GM18520 (cell line): ENCODE results near the gene UNKL.
A peak's percentile ranks its signal among the peaks of the same experiment; 100 is the strongest.

Experiments
- ATAC-seq: cut with Tn5 transposase; IDR thresholded peaks from one replicate; pipeline ENCODE4 v1.9.1; 2021; ENCODE audit not compliant: unreplicated experiment

Gene UNKL

DNA sequence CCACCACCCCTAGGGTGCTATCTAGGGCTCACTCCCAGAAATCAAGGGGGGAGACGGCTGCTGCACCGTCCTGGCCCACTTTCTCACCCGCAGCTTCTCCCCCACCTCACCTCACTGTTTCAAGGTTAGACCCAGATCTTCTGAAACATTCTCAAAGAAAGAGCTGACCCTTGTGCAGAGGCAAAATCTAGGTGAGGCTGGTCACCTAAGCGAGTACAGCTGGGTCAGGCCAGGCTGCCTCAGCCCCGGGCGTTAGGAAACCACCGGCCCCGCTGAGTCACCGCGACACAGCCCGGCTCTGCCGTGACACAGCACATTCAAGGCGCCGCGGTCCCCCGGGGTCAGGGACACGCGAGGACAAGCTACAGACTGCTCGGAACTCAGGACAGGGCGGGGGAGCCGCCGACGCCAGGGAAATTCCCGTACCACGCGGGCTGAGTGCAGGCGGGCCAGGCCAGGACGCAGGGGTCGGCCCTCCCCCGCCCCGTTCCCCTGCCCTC is 35.6 kb downstream of the UNKL start:
- ATAC-seq = no peak

DNA sequence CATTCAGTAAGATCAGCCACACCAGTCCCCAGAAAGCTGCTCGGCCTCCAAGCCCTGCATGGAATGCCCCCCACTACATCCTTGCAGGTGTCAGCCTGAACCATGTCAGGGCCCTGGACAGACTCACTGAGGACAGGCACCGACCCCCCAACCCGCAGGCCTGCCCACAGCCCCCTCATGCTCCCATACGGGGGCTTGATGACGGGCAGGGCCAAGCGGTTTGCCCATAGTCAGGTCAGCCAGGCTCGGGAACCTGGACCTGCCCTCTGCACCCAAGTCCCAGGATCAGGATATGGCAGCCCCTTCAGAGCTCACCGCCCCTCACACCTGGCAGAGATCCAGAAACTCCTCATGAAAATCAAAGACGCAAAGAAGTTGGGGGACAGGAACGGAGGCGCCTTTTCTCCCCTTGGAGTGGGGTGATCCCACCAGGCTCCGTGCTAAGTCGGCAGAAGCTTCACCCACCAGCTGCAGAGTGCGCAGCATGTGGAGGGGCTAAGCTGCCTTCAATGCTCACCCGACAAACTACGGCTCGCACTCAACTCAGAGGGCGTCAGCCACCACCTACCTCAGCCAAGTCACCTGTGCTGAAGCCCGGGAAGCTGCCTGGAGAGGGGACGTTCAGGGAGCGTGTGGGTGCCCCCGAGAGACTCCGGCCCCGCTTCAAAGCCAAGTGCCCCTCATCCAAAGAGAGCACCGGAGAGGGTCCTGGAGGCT is 36.3 kb downstream of the UNKL start:
- ATAC-seq = no peak

DNA sequence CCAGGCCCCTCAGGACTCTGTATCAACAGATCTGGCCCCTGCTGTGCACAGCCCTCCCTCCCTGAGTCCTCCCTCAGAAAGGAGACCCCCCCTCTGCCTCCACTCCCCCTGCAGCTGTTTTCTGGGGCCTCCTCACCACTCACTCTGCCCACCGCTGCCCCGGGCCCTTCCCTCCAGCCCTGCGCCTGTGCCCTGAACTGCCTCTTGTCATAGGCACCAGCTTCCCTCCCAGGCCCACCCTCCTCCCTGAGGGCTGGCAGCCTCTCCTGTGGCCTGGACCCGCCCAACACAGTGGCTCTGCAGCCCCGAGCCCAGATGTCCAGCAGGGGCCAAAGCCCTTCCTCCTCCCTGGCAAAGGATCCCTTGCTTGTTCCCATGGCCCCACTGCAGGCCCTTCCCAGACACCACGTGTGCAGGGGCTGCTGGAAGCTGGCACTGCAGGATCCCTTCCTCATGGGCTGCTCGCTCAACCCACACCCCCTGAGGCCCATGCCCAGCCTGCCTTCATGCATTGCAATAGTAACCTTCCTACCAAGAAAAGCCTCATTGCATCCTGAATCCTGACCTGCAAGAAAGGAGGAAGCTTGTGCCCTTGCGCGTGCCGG is 37.0 kb downstream of the UNKL start:
- no peak for ATAC-seq

DNA sequence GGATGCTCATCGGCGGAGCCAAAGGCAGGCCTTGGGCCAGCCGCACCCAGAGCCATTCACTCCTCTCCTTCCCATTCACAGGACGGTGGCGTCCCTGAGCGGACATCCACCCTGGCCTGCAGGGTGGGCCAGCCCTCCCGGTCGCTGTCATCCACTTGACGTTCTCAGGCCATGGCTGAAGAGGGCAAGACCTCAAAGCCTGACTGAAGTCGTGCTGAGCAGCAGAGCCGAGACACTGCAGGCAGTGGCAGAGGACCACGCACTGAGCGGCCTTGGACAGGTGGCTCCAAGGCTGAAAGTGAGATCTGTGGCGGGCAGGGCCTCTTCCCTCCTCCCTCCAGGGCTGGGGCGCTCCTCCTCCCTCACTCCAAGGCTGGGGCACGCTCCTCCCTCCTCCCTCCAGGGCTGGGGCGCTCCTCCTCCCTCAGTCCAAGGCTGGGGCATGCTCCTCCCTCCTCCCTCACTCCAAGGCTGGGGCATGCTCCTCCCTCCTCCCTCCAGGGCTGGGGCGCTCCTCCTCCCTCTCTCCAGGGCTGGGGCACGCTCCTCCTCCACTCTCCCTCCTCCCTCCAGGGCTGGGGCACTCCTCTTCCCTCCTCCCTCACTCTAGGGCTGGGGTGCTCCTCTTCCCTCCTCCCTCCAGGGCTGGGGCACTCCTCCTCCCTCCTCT is 38.6 kb downstream of the UNKL start:
- no peak for ATAC-seq

DNA sequence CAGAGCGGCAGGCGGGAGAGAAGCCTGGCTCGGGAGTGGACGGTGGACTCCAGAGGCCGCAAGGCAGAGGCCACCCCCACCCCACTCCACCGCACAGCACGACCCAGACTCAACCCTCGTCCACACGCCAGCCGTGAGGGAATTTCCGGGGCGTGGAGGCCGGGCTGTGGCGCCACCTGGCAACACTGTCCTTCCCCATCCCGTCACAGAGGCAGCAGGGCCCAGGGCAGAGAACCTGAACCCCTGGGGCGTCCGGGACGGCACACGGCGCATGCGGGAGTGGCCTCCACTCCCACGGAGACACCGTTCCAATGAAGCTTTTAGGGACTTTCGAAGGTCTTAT is 39.2 kb downstream of the UNKL start:
- no peak for ATAC-seq

DNA sequence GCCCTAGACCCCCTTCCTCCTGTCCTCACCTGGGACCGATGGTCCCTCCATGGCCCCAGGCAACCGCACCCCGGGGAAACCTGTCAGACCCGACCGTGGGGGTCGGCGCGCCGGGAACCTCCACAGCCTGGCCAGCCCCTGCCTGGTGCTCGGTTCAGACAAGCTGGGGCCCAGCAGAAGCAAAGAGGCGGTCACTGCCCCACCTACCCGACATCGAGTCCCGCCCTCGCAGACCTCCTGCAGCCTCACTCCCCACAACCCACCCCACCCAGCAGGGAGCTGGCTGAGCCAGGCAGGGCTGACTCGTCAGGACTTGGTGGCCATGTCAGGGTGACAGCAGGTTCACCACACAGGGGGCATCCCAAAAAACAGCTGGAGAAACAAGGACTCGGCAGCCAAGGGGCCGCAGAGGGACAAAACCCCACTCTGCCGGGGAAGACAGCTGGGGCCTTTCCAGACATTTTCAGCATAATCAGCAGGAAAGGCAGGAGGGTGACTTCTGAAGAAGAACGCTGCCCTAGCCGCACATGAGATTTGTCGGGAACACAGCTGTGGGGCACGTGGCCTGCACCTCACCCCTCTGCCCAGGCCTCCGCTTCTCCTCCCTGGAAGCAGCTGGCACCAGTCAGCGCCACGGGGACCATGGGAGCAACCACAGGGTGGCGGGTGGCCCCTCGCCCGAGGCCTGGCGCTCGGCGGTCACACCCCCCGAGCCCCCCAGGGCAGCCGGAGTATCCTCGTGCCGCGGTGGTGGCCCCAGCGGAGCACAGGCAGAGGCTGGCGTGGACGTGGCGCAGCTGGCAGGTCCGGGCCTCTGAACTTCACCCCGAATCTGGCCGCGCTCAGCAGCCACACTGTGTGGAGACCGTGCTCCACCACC is 39.8 kb downstream of the UNKL start:
- no peak for ATAC-seq

DNA sequence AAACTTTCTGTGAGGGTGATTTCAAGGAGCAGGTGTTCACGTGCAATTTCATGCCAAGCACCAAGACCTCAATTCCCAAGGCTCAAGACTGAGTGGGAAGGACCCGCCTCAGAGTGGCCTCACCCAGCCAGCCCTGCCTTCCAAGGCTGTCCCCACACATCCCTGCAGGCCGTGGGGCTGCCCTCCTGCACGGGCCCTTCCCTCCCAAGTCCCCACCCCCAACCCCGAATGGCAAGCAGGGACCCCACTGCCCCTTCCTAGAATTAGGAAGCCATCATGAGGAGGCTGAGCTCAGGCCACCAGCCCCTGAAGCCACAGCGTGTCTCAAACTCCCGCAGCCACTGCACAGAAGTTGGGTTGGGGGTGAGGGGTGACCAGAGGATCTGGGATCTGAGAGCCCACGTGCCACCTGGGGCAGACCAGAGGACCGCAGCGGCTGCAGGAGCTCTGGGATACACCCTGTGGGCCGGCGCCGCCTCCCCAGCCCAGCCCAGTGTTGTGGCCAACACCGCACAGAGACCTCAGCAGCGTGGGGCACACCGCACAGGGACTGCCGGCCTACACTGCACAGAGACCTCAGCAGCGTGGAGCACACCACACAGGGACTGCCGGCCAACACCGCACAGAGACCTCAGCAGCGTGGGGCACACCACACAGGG is 42.1 kb downstream of the UNKL start:
- ATAC-seq = no peak

DNA sequence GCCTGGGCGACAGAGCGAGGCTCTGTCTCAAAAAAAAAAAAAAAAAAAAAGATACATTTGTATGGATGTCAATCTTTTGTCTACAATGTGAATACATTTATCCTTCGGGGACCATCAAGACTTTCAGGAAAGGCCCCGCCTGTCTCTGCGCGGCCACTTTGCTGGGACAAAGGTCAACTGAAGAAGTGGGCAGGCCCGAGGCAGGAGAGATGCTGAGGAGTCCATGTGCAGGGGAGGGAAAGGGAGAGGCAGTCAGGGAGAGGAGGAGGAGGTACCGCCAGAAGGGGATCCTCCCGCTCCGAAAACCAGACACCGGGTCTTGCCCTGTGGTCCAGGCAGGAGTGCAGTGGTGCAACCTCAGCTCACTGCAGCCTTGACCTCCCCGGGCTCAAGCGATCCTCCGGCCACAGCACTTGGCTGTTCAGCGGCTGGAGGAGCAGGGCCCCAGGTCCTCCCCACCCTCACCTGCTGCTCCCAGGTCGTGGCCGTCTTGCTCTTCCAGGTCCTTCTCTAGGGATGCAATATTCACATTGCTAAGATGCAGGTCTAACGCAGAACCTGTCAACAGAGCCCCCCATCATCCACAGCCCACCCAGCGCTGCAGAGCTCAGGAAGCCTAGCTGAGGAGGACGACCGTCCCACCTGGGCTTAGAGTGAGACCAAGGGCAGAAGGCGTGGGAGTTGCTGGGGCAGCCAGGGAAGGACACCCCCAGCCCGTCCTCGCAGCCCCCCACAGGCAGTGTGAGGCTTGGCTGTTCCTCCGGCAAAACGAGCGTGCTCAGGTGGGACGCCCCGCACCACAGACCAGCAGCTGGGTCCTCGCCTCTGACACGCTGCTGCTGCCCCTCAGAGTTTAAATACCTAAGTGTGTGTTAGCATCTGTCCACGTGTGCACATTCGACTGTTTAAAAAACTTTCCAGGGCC is 43.2 kb downstream of the UNKL start:
- no peak for ATAC-seq

DNA sequence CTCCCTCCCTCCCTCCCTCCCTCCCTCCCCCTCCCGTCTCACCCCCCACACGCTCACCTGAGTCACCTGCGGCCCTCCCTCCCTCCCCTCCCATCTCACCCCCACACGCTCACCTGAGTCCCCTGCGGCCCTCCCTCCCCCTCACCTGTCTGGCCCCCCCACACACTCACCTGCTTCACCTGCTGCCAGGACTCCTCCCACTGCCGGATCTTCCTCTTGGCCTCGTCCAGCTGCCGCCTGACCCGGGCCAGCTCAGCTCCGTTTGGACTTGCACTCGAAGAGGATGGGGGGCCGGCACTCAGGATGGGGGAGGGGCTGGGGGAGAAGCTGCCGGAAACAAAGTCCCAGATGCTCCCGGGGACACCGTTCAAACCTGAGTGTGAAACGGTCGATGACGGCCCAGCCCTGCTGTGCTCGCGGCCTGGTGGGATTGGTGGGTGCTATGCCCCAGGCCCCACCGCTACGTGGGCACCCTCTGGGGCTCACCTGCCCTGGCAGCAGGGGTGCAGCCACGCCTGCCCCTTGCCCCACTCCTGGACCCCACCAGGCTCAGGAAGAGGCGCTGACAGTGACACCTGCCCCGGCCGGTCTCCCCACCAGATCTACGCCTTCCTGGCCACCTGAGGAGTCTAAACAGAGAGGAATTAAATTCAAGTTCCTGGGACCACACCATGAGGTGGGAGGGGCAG is 46.9 kb downstream of the UNKL start:
- ATAC-seq = no peak

DNA sequence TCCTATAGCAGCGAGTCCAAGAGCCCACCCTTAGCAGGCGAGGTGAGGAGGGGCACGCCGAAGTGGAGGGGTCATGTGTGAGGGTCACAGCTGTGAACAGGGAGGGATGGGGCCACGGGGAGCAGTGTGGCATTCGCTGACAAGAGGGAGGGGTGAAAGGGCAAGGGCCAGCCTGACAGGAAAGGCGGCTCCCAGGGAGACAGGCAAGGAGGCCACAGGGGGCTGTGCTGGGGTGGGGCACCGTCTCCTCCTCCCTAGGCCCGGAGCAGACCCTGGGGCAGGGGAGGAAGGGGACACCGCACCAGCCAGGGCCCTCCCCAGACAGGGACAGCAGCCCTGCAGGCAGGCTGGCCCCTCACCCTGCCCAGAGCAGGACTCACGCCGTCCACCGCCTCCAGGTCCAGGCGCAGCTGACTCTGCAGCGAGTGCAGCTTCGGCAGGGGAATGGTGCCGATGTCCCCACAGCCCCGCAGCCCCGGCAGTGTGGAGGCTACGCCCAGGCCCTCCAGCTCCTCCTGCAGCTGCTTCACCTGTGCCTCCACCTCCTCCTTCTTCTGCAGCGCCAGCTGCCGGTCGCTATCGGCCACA is 47.7 kb downstream of the UNKL start:
- no peak for ATAC-seq

DNA sequence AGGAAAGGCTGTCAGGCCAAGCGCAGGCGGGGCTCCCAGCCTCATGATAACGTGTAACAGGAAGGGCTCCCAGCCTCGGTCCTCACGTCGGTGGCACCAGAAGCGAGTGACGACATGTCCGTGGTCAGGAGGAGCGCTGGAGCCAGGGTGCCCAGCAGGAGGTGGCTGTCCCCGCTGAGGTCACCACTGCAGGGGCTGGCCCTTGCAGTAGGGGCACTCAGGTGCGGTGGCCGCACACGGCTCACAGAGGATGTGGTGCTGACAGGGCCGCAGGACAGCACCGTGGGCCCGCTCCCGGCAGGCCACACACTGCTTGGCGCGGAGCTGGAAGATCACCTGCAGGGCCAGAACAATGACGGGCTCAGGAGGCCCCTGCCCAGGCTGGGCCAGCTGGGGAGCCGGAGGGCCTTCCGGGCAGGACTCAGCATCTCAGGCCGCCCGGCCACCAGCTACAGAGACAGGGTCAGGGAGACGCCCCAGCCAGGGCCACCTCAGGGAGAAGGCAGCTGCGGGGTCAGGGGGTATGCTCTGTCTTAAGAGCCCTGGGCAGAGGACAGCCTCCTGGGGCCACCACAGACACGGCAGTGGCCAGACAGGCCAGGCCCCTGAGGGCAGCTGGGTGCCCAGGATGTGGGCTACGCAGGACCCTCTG is 48.3 kb downstream of the UNKL start:
- ATAC-seq = no peak

DNA sequence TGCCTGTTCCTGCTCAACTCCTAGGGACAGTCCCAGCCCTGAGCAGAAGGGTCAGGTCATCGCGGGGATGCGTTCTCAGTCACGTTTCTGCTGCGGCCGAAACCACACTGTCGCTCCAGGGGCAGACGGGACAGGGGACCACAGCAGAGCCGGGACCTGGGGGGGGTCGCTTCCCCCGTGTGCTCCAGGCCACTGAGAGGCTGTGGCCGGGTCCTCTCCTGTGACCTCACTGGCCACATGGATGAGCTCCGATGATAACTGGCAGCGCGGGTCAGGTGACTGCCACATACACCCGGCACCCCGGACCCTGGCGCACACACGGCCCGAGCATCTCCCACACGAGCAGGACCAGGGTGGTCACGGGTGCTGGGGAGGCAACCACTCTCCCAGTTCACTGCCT is 50.0 kb downstream of the UNKL start:
- ATAC-seq = no peak

DNA sequence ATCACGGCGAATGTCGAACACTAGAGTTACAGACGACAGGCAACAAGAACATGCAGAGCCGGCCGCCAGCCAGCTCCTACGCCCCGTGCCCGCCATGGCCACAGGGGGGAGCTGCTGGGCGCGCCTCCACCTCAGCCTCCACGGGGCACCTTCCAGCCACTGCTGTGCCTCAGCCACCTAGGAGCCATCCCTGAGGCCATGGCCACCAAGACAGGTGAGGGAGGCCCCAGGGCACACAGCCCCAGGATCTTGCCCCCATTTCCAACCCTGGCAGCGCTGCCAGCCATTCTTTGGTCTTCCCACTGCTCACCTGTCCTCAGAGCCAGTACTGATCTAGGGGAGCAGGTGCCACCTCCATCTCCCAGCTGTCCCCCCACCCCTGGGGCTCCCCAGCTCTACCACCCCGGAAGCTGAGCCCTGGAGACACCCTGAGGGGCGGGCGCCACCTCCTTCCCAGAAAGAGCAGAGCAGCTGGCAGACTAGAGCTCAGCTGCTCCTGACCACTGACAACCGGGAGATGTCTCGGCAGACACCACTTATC is 50.9 kb downstream of the UNKL start:
- peak; percentile 45 for ATAC-seq

DNA sequence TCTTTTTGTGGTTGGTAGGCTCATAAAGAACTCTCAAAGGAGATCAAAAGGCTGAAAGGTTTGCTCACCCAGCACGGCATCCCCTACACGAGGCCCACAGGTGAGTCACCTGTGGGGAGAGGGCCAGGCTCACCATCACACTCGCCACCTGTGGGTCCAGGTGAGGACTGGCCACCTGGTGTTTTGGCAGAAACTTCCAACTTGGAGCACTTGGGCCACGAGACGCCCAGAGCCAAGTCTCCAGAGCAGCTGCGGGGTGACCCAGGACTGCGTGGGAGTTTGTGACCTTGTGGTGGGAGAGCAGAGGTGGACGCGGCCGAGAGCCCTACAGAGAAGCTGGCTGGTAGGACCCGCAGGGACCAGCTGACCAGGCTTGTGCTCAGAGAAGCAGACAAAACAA is 51.7 kb downstream of the UNKL start:
- ATAC-seq = no peak

DNA sequence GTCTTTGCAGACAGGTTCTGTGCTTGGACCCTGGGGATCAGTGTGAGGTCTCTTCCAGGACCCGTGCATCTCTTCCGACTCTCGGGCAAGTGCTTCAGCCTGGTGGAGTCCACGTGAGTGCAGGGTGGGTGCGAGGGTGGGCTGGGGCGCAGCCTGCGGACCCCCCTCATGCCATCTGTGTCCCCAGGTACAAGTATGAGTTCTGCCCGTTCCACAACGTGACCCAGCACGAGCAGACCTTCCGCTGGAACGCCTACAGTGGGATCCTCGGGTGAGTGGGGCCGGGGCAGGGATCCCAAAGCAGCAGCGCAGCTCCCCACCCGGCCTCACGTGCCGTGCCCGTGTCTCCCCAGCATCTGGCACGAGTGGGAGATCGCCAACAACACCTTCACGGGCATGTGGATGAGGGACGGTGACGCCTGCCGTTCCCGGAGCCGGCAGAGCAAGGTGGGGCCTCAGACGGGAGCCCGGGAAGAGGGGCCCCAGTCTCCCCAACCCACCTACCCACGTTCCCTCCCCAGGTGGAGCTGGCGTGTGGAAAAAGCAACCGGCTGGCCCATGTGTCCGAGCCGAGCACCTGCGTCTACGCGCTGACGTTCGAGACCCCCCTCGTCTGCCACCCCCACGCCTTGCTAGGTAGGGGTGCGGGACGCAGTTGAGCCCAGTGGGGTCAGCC is 52.7 kb downstream of the UNKL start:
- ATAC-seq = no peak

DNA sequence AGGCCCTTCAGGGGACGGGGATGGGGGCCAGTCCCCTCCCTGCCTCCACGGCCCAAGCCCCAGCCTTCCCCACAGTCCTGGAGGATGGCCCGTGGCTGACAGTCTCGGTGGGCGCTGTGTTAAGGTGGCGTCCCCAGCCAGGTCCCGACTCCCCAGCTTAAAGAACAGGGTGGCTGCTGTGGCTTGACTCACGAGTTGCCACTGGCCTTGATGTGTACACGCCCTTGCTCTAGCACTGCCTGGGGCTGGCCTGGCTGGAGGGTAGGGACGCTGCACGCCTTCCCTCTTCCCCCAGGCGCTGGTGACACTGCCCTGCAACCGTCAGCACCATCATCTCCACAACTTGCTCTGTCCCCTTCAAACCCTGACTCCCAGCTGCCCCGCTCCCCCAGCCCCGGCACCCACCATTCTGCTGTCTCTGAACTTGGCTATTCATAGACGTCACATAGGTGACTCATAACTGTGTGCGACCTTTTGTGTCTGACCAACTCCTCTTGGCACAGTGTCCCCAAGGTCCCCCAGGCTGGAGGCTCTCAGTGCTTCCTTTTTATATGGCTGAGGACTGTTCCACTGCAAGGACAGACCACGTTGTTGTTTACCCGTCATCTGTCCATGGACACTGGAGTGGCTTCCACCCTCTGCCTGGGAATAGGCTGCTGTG is 56.5 kb downstream of the UNKL start:
- ATAC-seq = no peak
